Neuronal stem cell (in vitro differentiated cells): ENCODE measurements around the gene LAMA2.

ENCODE experiments used
- DNase-seq: peaks from one replicate; pipeline ENCODE4 v3.0.0-alpha.2; 2013; ENCODE audit warnings: low spot score
- H2AFZ ChIP-seq: one replicate; pipeline ENCODE4 v1.6.1; 2013; ENCODE audit warnings: mild to moderate bottlenecking, low read length, inconsistent platforms
- H2AK5ac ChIP-seq: 2 replicates; pipeline ENCODE4 v1.6.1; 2013; ENCODE audit warnings: low read depth, mild to moderate bottlenecking, inconsistent platforms, low read length, moderate library complexity, mixed read lengths
- H2BK120ac ChIP-seq: 2 replicates; pipeline ENCODE4 v1.6.1; 2013; ENCODE audit warnings: low read depth, mild to moderate bottlenecking, inconsistent platforms, low read length, moderate library complexity, mixed read lengths
- H2BK12ac ChIP-seq: one replicate; pipeline ENCODE4 v1.6.1; 2013; ENCODE audit warnings: low read length, inconsistent platforms
- H2BK15ac ChIP-seq: 2 replicates; pipeline ENCODE4 v1.6.1; 2013; ENCODE audit warnings: mild to moderate bottlenecking, low read length, inconsistent platforms, mixed read lengths
- H2BK5ac ChIP-seq: one replicate; pipeline ENCODE4 v1.6.1; 2013; ENCODE audit warnings: inconsistent platforms, mild to moderate bottlenecking, low read length, moderate library complexity
- H3K14ac ChIP-seq: one replicate; pipeline ENCODE4 v1.6.1; 2013; ENCODE audit warnings: low read length, inconsistent platforms
- H3K18ac ChIP-seq: 2 replicates; pipeline ENCODE4 v1.6.1; 2013; ENCODE audit warnings: low read length, inconsistent platforms
- H3K23ac ChIP-seq: 2 replicates; pipeline ENCODE4 v1.6.1; 2013; ENCODE audit warnings: low read depth, mild to moderate bottlenecking, mixed read lengths, low read length, inconsistent platforms; ENCODE audit not compliant: poor library complexity
- H3K27ac ChIP-seq: replicated peaks from 3 replicates; pipeline ENCODE4 v1.5.1; 2013; ENCODE audit warnings: low read length, inconsistent platforms
- H3K27me3 ChIP-seq, 3 experiments: 2 replicates each; pipeline ENCODE4 v1.6.1; 2013; ENCODE audit warnings: low read length in 3 of 3, mild to moderate bottlenecking in 2 of 3, inconsistent platforms in 1 of 3, low read depth in 1 of 3, mixed read lengths in 1 of 3, moderate library complexity in 1 of 3; ENCODE audit not compliant: control insufficient read depth in 3 of 3, insufficient read depth in 3 of 3
- H3K36me3 ChIP-seq, 2 donors: replicated peaks in 1 of 2; 2 replicates each; pipeline ENCODE4 v1.6.1; 2013; ENCODE audit warnings: low read length in 2 of 2; ENCODE audit not compliant: control insufficient read depth in 2 of 2, insufficient read depth in 2 of 2
- H3K4ac ChIP-seq: 2 replicates; pipeline ENCODE4 v1.6.1; 2013; ENCODE audit warnings: inconsistent platforms, mild to moderate bottlenecking, low read length, moderate library complexity
- H3K4me1 ChIP-seq, 2 donors: 1 replicate in 1 of 2; 2 replicates in 1 of 2; pipeline ENCODE4 v1.6.1; 2013; ENCODE audit warnings: low read length in 2 of 2, low read depth in 1 of 2; ENCODE audit not compliant: control insufficient read depth in 2 of 2, insufficient read depth in 1 of 2
- H3K4me2 ChIP-seq: one replicate; pipeline ENCODE4 v1.6.1; 2013; ENCODE audit warnings: mild to moderate bottlenecking, low read length, inconsistent platforms; ENCODE audit not compliant: insufficient read depth, poor library complexity, severe bottlenecking
- H3K4me3 ChIP-seq, 2 donors: 2 replicates each; pipeline ENCODE4 v1.5.1; 2013; ENCODE audit warnings: low read length in 2 of 2, mild to moderate bottlenecking in 2 of 2, inconsistent platforms in 1 of 2, moderate library complexity in 1 of 2
- H3K79me1 ChIP-seq: one replicate; pipeline ENCODE4 v1.6.1; 2013; ENCODE audit warnings: low read depth, mild to moderate bottlenecking, inconsistent platforms, low read length, moderate library complexity
- H3K9ac ChIP-seq: one replicate; pipeline ENCODE4 v1.6.1; 2013; ENCODE audit warnings: mild to moderate bottlenecking, low read depth, low read length, inconsistent platforms; ENCODE audit not compliant: poor library complexity
- H3K9me3 ChIP-seq, 2 donors: replicated peaks in 1 of 2; 2 replicates each; pipeline versions ENCODE3 to v1.6.1; 2013; ENCODE audit warnings: low read length in 2 of 2, mild to moderate bottlenecking in 2 of 2, inconsistent platforms in 1 of 2, low read depth in 1 of 2, mixed read lengths in 1 of 2, moderate library complexity in 1 of 2; ENCODE audit not compliant: control insufficient read depth in 2 of 2, insufficient read depth in 1 of 2
- H4K8ac ChIP-seq: one replicate; pipeline ENCODE4 v1.6.1; 2013; ENCODE audit warnings: low read depth, mild to moderate bottlenecking, inconsistent platforms, low read length, moderate library complexity
- H4K91ac ChIP-seq: one replicate; pipeline ENCODE4 v1.6.1; 2013; ENCODE audit warnings: low read length, low read depth, mild to moderate bottlenecking, inconsistent platforms; ENCODE audit not compliant: poor library complexity
- WGBS, 2 donors: extraction: QIAGEN DNeasy Blood & Tissue Kit; methylation state at CpG; one replicate each; pipeline ENCODE4 v1.1.7; 2013; ENCODE audit warnings: missing lambda C conversion rate in 2 of 2, mixed read lengths in 1 of 2; ENCODE audit not compliant: insufficient read length in 2 of 2, insufficient replicate concordance in 1 of 2; ENCODE audit errors: extremely low coverage in 2 of 2; 5-methylcytosine and 5-hydroxymethylcytosine counted together

The LAMA2 gene

GRCh38 chr6:129177801-129178200 lies 294.9 kb downstream of the LAMA2 start:
- H4K91ac ChIP-seq: no peak overlapping the region
- H3K79me1 ChIP-seq: no peaks in the 10 kb centered on the region
- no peak overlapping the region for H2BK12ac ChIP-seq
- no peak overlapping the region for H3K18ac ChIP-seq
- no peak overlapping the region for H3K9ac ChIP-seq
- H3K9me3 ChIP-seq: no peaks in the 10 kb centered on the region
- no peak overlapping the region for H3K14ac ChIP-seq
- no peak overlapping the region for H3K23ac ChIP-seq
- no peaks in the 10 kb centered on the region for H3K36me3 ChIP-seq
- H3K4me3 ChIP-seq: no peak overlapping the region
- H2BK120ac ChIP-seq: no peak overlapping the region
- H3K27ac ChIP-seq: no peak overlapping the region
- no peak overlapping the region for H2BK5ac ChIP-seq
- H2AFZ ChIP-seq: peak overlapping the region; percentile 36
- H3K4me2 ChIP-seq: no peak overlapping the region
- no CpG with 5 or more reads among the region's 4 CpGs for WGBS, 2 donors
- no peaks in the 10 kb centered on the region for H3K4me1 ChIP-seq
- no peak overlapping the region for H4K8ac ChIP-seq
- no peak overlapping the region for H2AK5ac ChIP-seq
- no peak overlapping the region for H3K4ac ChIP-seq
- no peaks in the 10 kb centered on the region for H3K27me3 ChIP-seq
- H2BK15ac ChIP-seq: no peak overlapping the region
- DNase-seq: no peak

- Histone ChIP-seq H4K91ac (no peak overlapping the region), H4K8ac (no peak overlapping the region), H2AK5ac (no peak overlapping the region), H3K14ac (no peak overlapping the region), H2BK5ac (no peak overlapping the region), H3K36me3 (no peaks in the 10 kb centered on the region), H2AFZ (peak overlapping the region; percentile 60), H2BK120ac (no peak overlapping the region), H3K4me3 (no peak overlapping the region), H2BK15ac (no peak overlapping the region), H3K9ac (no peak overlapping the region), H3K23ac (no peak overlapping the region), H3K4me2 (no peak overlapping the region), H3K9me3 (no peaks in the 10 kb centered on the region), H3K4ac (no peak overlapping the region), H3K79me1 (no peaks in the 10 kb centered on the region), H3K27ac (no peak overlapping the region), H3K18ac (no peak overlapping the region), H3K27me3 (no peaks in the 10 kb centered on the region), H3K4me1 (no peaks in the 10 kb centered on the region), H2BK12ac (no peak overlapping the region)
- no peak for DNase-seq
- WGBS, 2 donors: no CpG with 5 or more reads among the region's 3 CpGs
Measured at GRCh38 chr6:129179283-129179682, 296.3 kb downstream of the LAMA2 start.

GRCh38 chr6:129181001-129181400 lies 298.1 kb downstream of the LAMA2 start:
- Histone ChIP-seq H3K79me1 (no peaks in the 10 kb centered on the region), H2BK12ac (no peak overlapping the region), H3K4me2 (no peak overlapping the region), H2BK120ac (no peak overlapping the region), H3K23ac (no peak overlapping the region), H3K4me3 (no peak overlapping the region), H3K18ac (no peak overlapping the region), H3K9ac (no peak overlapping the region), H3K27me3 (no peaks in the 10 kb centered on the region), H2AK5ac (no peak overlapping the region), H2BK5ac (no peak overlapping the region), H3K4me1 (no peaks in the 10 kb centered on the region), H2AFZ (peak overlapping the region; percentile 75), H3K36me3 (no peaks in the 10 kb centered on the region), H4K8ac (no peak overlapping the region), H3K9me3 (no peaks in the 10 kb centered on the region), H4K91ac (no peak overlapping the region), H3K14ac (no peak overlapping the region), H3K4ac (no peak overlapping the region), H2BK15ac (no peak overlapping the region), H3K27ac (no peak overlapping the region)
- no CpG with 5 or more reads among the region's 2 CpGs for WGBS, 2 donors
- no peak for DNase-seq

GRCh38 chr6:129183187-129183591 lies 300.3 kb downstream of the LAMA2 start:
- no peak overlapping the region for H3K4me3 ChIP-seq
- H3K9ac ChIP-seq: no peak overlapping the region
- H2BK15ac ChIP-seq: no peak overlapping the region
- no peak overlapping the region for H3K23ac ChIP-seq
- H3K4ac ChIP-seq: no peak overlapping the region
- H3K4me2 ChIP-seq: no peak overlapping the region
- no peaks in the 10 kb centered on the region for H3K36me3 ChIP-seq
- no peak overlapping the region for H2AFZ ChIP-seq
- no peak overlapping the region for H2BK120ac ChIP-seq
- no peak overlapping the region for H3K14ac ChIP-seq
- no peak overlapping the region for H4K8ac ChIP-seq
- no peak overlapping the region for H2AK5ac ChIP-seq
- H2BK12ac ChIP-seq: no peak overlapping the region
- H3K18ac ChIP-seq: no peak overlapping the region
- WGBS, 2 donors: no CpG with 5 or more reads among the region's 1 CpG
- H3K4me1 ChIP-seq: no peaks in the 10 kb centered on the region
- no peak overlapping the region for H2BK5ac ChIP-seq
- H3K79me1 ChIP-seq: no peaks in the 10 kb centered on the region
- DNase-seq: no peak
- H3K27me3 ChIP-seq: no peaks in the 10 kb centered on the region
- H3K9me3 ChIP-seq: no peaks in the 10 kb centered on the region
- no peak overlapping the region for H4K91ac ChIP-seq
- no peak overlapping the region for H3K27ac ChIP-seq
